HG03060 (cell line): Measurements from ENCODE around the gene DDX10.

ENCODE experiments used
- ATAC-seq: cut with Tn5 transposase; IDR thresholded peaks from one replicate; pipeline ENCODE4 v1.9.1; 2021; ENCODE audit warnings: low read depth, moderate number of reproducible peaks; ENCODE audit not compliant: unreplicated experiment

Gene DDX10

DNA sequence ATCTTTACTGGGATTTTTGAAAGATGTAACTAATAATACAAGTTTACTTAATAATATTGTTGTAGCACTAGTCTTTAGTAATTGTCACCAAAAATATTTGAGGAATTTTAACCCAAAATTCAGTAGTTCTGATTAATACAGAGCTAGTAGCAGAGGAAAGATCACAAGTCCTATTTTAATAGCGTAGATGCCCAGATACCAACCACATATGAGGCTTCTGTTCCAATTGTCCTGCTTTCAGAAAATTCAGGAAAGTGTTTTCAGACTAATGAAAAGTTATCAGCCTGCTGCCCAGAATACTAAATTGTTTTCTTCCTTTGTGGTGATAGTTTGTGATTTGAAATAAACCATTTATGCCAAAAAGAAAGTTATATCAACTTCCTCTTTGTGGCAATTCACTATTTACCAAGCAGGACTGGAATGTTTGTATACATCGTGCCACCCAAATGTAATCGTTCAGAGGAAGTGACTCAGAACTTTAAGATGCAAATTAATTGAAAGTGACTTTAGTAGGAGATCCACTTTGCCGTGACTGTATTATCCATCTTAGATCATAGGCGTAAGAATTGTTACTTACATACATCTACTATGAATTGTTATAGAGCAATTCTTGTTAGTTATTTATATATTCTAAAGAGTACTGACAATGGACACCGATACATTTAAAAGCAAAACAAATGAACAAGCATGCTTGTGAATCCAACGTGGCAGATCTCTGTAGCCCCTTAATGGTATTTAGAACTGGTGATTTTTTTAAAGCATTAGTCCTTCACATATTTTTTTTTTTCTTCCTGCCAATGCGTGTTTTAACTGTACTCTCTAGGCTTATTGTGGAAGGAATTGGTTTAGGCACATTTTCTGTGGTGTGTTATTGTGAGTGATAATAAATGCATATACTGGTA lies 231.0 kb downstream of the DDX10 start:
- peak; percentile 77 for ATAC-seq

- no peak for ATAC-seq
Observed at GRCh38 chr11:108897071-108897481, 232.2 kb downstream of the DDX10 start.

DNA sequence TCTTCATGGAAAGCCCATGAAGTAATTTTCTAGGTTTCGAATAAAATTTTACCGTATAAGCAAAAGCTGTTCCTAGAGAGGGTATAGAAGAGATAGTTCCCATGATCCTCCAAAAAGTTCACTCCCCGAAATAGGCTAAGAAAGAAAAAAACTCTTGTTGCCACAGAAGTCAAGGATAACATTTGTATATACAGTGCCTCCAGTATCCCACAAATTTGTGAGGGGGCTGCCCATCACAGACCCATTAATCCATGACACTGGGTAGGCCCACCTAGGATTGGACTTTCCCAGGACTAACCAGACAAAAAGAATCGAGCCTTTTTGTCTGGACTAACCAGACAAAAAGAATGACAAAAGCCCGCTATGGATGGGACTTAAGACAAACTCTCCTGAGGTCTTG lies 233.0 kb downstream of the DDX10 start:
- ATAC-seq: no peak

GRCh38 chr11:108901359-108901758 lies 236.5 kb downstream of the DDX10 start:
- ATAC-seq: no peak

- no peak for ATAC-seq
Observed at GRCh38 chr11:108902027-108902469, 237.2 kb downstream of the DDX10 start.

GRCh38 chr11:108904480-108904879 lies 239.6 kb downstream of the DDX10 start:
- no peak for ATAC-seq

GRCh38 chr11:108906329-108906728 lies 241.5 kb downstream of the DDX10 start:
- no peak for ATAC-seq

GRCh38 chr11:108906826-108907225 lies 242.0 kb downstream of the DDX10 start:
- ATAC-seq: no peak

DNA sequence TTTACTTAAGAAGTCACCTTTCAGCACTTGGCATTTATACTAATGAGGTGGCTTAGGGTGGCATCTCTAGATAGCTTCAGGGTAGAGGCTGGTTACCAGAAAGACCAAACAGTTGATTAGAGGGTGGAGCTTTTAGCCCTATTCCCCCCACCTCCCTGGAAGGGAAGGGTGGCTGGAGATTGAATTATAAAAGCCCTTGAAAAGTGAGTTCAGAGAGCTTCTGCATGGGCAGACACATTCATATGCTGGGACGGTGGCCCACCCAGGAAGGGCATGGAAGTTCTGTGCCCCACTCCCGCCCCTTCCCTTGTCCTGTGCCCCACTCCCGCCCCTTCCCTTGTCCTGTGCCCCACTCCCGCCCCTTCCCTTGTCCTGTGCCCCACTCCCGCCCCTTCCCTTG lies 244.2 kb downstream of the DDX10 start:
- no peak for ATAC-seq

- ATAC-seq: no peak
Observed at GRCh38 chr11:108909921-108910320, 245.1 kb downstream of the DDX10 start.

- no peak for ATAC-seq
Observed at GRCh38 chr11:108912581-108912980, 247.7 kb downstream of the DDX10 start.

DNA sequence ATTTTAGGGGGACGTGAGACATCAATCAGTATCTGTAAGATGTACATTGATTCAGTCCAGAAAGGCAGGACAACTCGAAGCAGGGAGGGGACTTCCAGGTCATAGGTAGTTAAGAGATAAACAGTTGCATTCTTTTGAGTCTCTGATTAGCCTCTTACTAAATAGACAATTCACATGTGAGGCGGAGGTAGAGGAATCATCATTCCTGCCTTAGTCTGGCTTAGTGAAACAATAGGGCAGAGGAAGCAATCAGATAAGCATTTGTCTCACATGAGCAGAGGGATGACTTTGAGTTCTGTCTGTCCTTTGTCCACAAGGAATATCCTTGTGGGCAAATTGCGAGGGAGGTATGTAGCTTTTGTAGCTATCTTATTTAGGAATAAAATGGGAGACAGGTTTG lies 248.3 kb downstream of the DDX10 start:
- ATAC-seq: no peak

DNA sequence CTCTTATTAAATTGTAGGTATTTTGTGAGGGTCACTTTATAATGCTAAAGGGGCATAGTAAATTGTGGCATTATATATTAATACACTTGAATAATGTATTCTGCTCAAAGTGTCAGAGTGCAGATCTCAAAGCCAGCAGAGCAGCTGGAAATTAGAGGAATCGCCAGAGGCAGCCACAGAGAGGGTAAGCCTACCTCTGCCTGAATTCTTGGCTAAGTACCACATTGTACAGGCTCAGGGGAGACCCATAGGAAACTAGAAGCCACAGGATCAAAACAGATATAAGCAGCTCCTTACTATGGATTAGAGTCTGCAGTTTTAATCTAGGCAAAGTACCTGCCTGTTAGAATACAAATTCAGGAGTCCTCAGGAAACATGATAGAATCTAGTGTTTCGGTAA lies 249.3 kb downstream of the DDX10 start:
- no peak for ATAC-seq

GRCh38 chr11:108914981-108915380 lies 250.1 kb downstream of the DDX10 start:
- ATAC-seq: no peak

GRCh38 chr11:108915666-108916065 lies 250.8 kb downstream of the DDX10 start:
- ATAC-seq: no peak

- ATAC-seq: no peak
Observed at GRCh38 chr11:108916290-108916689, 251.4 kb downstream of the DDX10 start.

DNA sequence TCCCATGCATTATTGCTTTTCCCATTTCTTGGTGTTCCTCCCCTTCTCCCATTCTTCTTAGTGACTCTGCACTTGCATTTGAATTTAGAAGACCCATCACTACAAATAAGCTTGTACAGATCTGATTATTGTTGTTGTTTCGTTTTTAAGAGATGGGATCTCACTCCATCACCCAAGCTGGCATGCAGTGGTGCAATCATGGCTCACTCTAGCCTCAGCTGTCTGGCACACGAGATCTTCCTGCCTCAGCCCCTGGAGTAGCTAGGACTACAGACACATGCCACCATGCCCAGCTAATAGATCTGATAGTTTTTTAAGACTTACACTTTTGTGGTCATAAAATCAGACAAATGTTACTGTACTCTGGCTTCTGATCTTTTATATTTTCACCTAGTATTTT lies 252.1 kb downstream of the DDX10 start:
- no peak for ATAC-seq

- no peak for ATAC-seq
Observed at GRCh38 chr11:108921211-108921610, 256.3 kb downstream of the DDX10 start.

GRCh38 chr11:108922241-108922640 lies 257.4 kb downstream of the DDX10 start:
- ATAC-seq: no peak

- ATAC-seq: no peak
Observed at GRCh38 chr11:108923413-108923812, 258.5 kb downstream of the DDX10 start.

GRCh38 chr11:108926171-108926840 lies 261.4 kb downstream of the DDX10 start:
- no peak for ATAC-seq
